ENCODE results near the gene BRD2. TPM values are rescaled to one million over a fixed set of nuclear protein-coding genes. Genes with fewer than 3 reads are reported as not detected.

The BRD2 gene
- total and polyA plus RNA-seq, 2 donors (not counting 1 experiment from before 2014, with no cell fraction given), result 474 to 620 TPM

GRCh38 chr6:32991972-32992371, 23.6 kb downstream of the BRD2 start:
- no peak overlapping the region for H3K27ac ChIP-seq (ENCODE audit: low read length in 2 of 2)
- Mint-ChIP-seq H3K4me3 (no peak overlapping the region), H3K27me3 (peaks cover 4% of the 10 kb centered on the region), H3K4me1 (peaks cover 3% of the 10 kb centered on the region), H3K27ac (no peak overlapping the region), H3K9me3 (ENCODE audit: insufficient read depth) (no peaks in the 10 kb centered on the region)
- CTCF ChIA-PET, result interaction anchor here (0.5 to 1.4 kb wide), 3 partner anchors 10 to 207 kb away, joined by 3 to 4 read pairs (median 3); no protein-coding TSS in a partner anchor
- no peaks in the 10 kb centered on the region for H3K4me1 ChIP-seq (ENCODE audit: control insufficient read depth in 2 of 2, insufficient read depth in 2 of 2, low read length in 2 of 2)
- WGBS (ENCODE audit: insufficient coverage), result 83% methylated on average over 2 of the region's 4 CpGs
- no peak overlapping the region for H3K9ac ChIP-seq (ENCODE audit: low read length)
- H3K4me3 ChIP-seq (ENCODE audit: control extremely low read depth in 1 of 5, extremely low read depth in 1 of 5, insufficient read depth in 1 of 5, low read depth in 2 of 5, low read length in 4 of 5), result no peak overlapping the region
- H3K4me2 ChIP-seq (replicated peaks; ENCODE audit: low read depth, low read length, poor library complexity, severe bottlenecking), result no peak overlapping the region
- no peaks in the 10 kb centered on the region for H3K9me3 ChIP-seq (ENCODE audit: control extremely low read depth in 1 of 3, control insufficient read depth in 2 of 3, insufficient read depth in 1 of 3, low read length in 2 of 3)
- no peaks in the 10 kb centered on the region for H4K20me1 ChIP-seq (ENCODE audit: control insufficient read depth, insufficient read depth, low read length, poor library complexity, severe bottlenecking)
- no peaks in the 10 kb centered on the region for H3K27me3 ChIP-seq (replicated peaks in 1 of 4; ENCODE audit: control extremely low read depth in 1 of 4, control insufficient read depth in 3 of 4, insufficient read depth in 4 of 4, low read length in 3 of 4)
- POLR2A ChIA-PET, result interaction anchor here (0.6 to 0.7 kb wide), 3 partner anchors 81 to 344 kb away, joined by 3 to 7 read pairs (median 3); no protein-coding TSS in a partner anchor
- intact Hi-C loops (cut with micrococcal nuclease), result loop anchor here (10.0 kb wide), 1 partner anchor 1163 kb away; no protein-coding TSS in a partner anchor
- H2AFZ ChIP-seq (ENCODE audit: insufficient read depth, low read depth, low read length, poor library complexity, severe bottlenecking), result no peak overlapping the region
- no peaks in the 10 kb centered on the region for H3K36me3 ChIP-seq (replicated peaks in 1 of 2; ENCODE audit: control extremely low read depth in 1 of 2, control insufficient read depth in 1 of 2, extremely low read depth in 1 of 2, insufficient read depth in 2 of 2, low read length in 1 of 2)
- no peak for ATAC-seq (ENCODE audit: low read depth)
- TF ChIP-seq CTCF (IDR thresholded peaks at IDR 0.05), result no peak
- TF ChIP-seq EZH2 (IDR thresholded peaks at IDR 0.05; ENCODE audit: borderline replicate concordance, insufficient read depth, low read depth, low read length, poor library complexity, severe bottlenecking), result no peak
- H3K79me2 ChIP-seq (ENCODE audit: control insufficient read depth, insufficient read depth, low read length), result no peaks in the 10 kb centered on the region
- no peak for DNase-seq

- POLR2A ChIA-PET, result no interaction called here
- Histone ChIP-seq H3K9me3 (ENCODE audit: control extremely low read depth in 1 of 3, control insufficient read depth in 2 of 3, insufficient read depth in 1 of 3, low read length in 2 of 3) (no peaks in the 10 kb centered on the region), H3K4me1 (ENCODE audit: control insufficient read depth in 2 of 2, insufficient read depth in 2 of 2, low read length in 2 of 2) (no peaks in the 10 kb centered on the region), H3K4me3 (ENCODE audit: control extremely low read depth in 1 of 5, extremely low read depth in 1 of 5, insufficient read depth in 1 of 5, low read depth in 2 of 5, low read length in 4 of 5) (no peak overlapping the region), H3K79me2 (ENCODE audit: control insufficient read depth, insufficient read depth, low read length) (no peaks in the 10 kb centered on the region), H3K4me2 (replicated peaks; ENCODE audit: low read depth, low read length, poor library complexity, severe bottlenecking) (no peak overlapping the region), H3K9ac (ENCODE audit: low read length) (no peak overlapping the region), H3K27ac (ENCODE audit: low read length in 2 of 2) (no peak overlapping the region), H2AFZ (ENCODE audit: insufficient read depth, low read depth, low read length, poor library complexity, severe bottlenecking) (no peak overlapping the region), H4K20me1 (ENCODE audit: control insufficient read depth, insufficient read depth, low read length, poor library complexity, severe bottlenecking) (no peaks in the 10 kb centered on the region), H3K27me3 (replicated peaks in 1 of 4; ENCODE audit: control extremely low read depth in 1 of 4, control insufficient read depth in 3 of 4, insufficient read depth in 4 of 4, low read length in 3 of 4) (no peaks in the 10 kb centered on the region), H3K36me3 (replicated peaks in 1 of 2; ENCODE audit: control extremely low read depth in 1 of 2, control insufficient read depth in 1 of 2, extremely low read depth in 1 of 2, insufficient read depth in 2 of 2, low read length in 1 of 2) (no peaks in the 10 kb centered on the region)
- TF ChIP-seq EZH2 (IDR thresholded peaks at IDR 0.05; ENCODE audit: borderline replicate concordance, insufficient read depth, low read depth, low read length, poor library complexity, severe bottlenecking) (no peak), CTCF (IDR thresholded peaks at IDR 0.05) (no peak)
- intact Hi-C loops (cut with micrococcal nuclease), result loop anchor here (10.0 kb wide), 1 partner anchor 1161 kb away; no protein-coding TSS in a partner anchor
- WGBS (ENCODE audit: insufficient coverage), result no CpG with 5 or more reads among the region's 9 CpGs
- ATAC-seq (ENCODE audit: low read depth) (no peak), DNase-seq (no peak)
- Mint-ChIP-seq H3K27ac (no peak overlapping the region), H3K4me3 (no peak overlapping the region), H3K27me3 (peaks cover 4% of the 10 kb centered on the region), H3K4me1 (no peaks in the 10 kb centered on the region), H3K9me3 (ENCODE audit: insufficient read depth) (no peaks in the 10 kb centered on the region)
- CTCF ChIA-PET, result interaction anchor here (0.6 to 1.5 kb wide), 7 partner anchors 9 to 1333 kb away, joined by 3 to 5 read pairs (median 3); partner anchors contain the start of gene C6orf47
These were observed 25.1 kb downstream of the BRD2 start for GRCh38 chr6:32993363-32993973.

Measured in B cell (primary cell).